ENCODE data around the gene TRIM45. TPM values are rescaled to one million over a fixed set of nuclear protein-coding genes. Genes with fewer than 3 reads are reported as not detected.

The TRIM45 gene
- polyA plus RNA-seq, 1 of the 3 experiments (the other 2 are of a cell fraction), result 7.4 TPM

- H4K20me1 ChIP-seq (ENCODE audit: insufficient read depth), result no peaks in the 10 kb centered on the region
- H3K9me3 ChIP-seq, result no peaks in the 10 kb centered on the region
- no peak overlapping the region for H3K27ac ChIP-seq (ENCODE audit: low read depth in 2 of 2, low read length in 1 of 2)
- DNase-seq, result no peak
- no peak for TF ChIP-seq REST (IDR thresholded peaks at IDR 0.05; ENCODE audit: low read depth, low read length)
- TF ChIP-seq ELF1 (IDR thresholded peaks at IDR 0.05), result no peak
- TF ChIP-seq YY1 (IDR thresholded peaks at IDR 0.05; ENCODE audit: low read depth), result no peak
- no peak for TF ChIP-seq ZBTB33 (IDR thresholded peaks at IDR 0.05; ENCODE audit: borderline replicate concordance, low read depth)
- no peak for TF ChIP-seq EZH2phosphoT487 (IDR thresholded peaks at IDR 0.05; ENCODE audit: borderline replicate concordance, low read depth)
- no peak for TF ChIP-seq FOSL2 (IDR thresholded peaks at IDR 0.05; ENCODE audit: borderline replicate concordance, low read depth)
- no peak for TF ChIP-seq SMC3 (IDR thresholded peaks at IDR 0.05; ENCODE audit: low read depth, low read length)
- TF ChIP-seq MAX (IDR thresholded peaks at IDR 0.05; ENCODE audit: low read depth), result no peak
- TF ChIP-seq MEF2A (IDR thresholded peaks at IDR 0.05; ENCODE audit: borderline replicate concordance, low read depth), result no peak
- TF ChIP-seq POLR2AphosphoS5 (IDR thresholded peaks at IDR 0.05; ENCODE audit: low read depth, low read length), result no peak
- no peak for TF ChIP-seq TAF1 (IDR thresholded peaks at IDR 0.05; ENCODE audit: borderline replicate concordance, low read depth, low read length)
- TF ChIP-seq CHD2 (IDR thresholded peaks at IDR 0.05; ENCODE audit: low read length, partially characterized antibody), result no peak
- no peak for TF ChIP-seq MXI1 (IDR thresholded peaks at IDR 0.05; ENCODE audit: low read depth, low read length)
- TF ChIP-seq TCF12 (IDR thresholded peaks at IDR 0.05), result no peak
- no peak for TF ChIP-seq NFIC (IDR thresholded peaks at IDR 0.05; ENCODE audit: borderline replicate concordance)
- no peak for TF ChIP-seq RCOR1 (IDR thresholded peaks at IDR 0.05; ENCODE audit: low read length)
- no peak for TF ChIP-seq USF1 (IDR thresholded peaks at IDR 0.05; ENCODE audit: borderline replicate concordance, low read depth)
- H3K27me3 ChIP-seq (ENCODE audit: insufficient read depth), result no peaks in the 10 kb centered on the region
- H2AFZ ChIP-seq (ENCODE audit: low read depth), result no peak overlapping the region
- H3K9ac ChIP-seq, result no peak overlapping the region
- no peaks in the 10 kb centered on the region for H3K36me3 ChIP-seq (replicated peaks in 1 of 2; ENCODE audit: control insufficient read depth in 1 of 2, insufficient read depth in 2 of 2, low read length in 1 of 2)
- no peaks in the 10 kb centered on the region for H3K79me2 ChIP-seq (ENCODE audit: insufficient read depth)
- no peak overlapping the region for H3K4me3 ChIP-seq (ENCODE audit: low read depth in 2 of 2, low read length in 1 of 2)
- 90% methylated on average over 3 of the region's 3 CpGs for WGBS (ENCODE audit: low lambda C conversion rate)
- peaks cover 7% of the 10 kb centered on the region for H3F3A ChIP-seq (replicated peaks; ENCODE audit: insufficient read depth)
- H3K9me2 ChIP-seq, result no peaks in the 10 kb centered on the region
- ChIA-PET CTCF (interaction anchor here (1.0 to 2.9 kb wide), 3 partner anchors 9 to 224 kb away, joined by 3 to 14 read pairs (median 14); no protein-coding TSS in a partner anchor), POLR2A (no interaction called here)
- peaks cover 2 to 8% of the 10 kb centered on the region in 2 experiments; a peak in 2 of 4 replicates for H3K4me1 ChIP-seq (ENCODE audit: control insufficient read depth in 1 of 2, insufficient read depth in 2 of 2, low read depth in 1 of 2, low read length in 1 of 2)
- H3K4me2 ChIP-seq, result no peak overlapping the region
Measured at GRCh38 chr1:117138106-117138505, 16.6 kb upstream of the TRIM45 start.

All from SK-N-SH (cell line).